GM10847 (cell line): ENCODE results near the gene KDM4C.

ENCODE experiments used
- POLR2A ChIP-seq: IDR thresholded peaks from 2 replicates; pipeline ENCODE4 v1.6.1; 2011; ENCODE audit not compliant: insufficient read length; ENCODE audit errors: extremely low read depth

KDM4C gene

GRCh38 chr9:6757456-6758247 is at the start of gene KDM4C:
Gene KDM4C (plus strand): TSS chr9:6757973. CDS start chr9:6792989, 35,016 bp downstream.
- peak; percentile 88 for TF ChIP-seq POLR2A

- no peak for TF ChIP-seq POLR2A
These were observed 49.0 kb upstream of the KDM4C start for GRCh38 chr9:6708732-6709131.

- no peak for TF ChIP-seq POLR2A
These were observed 46.4 kb upstream of the KDM4C start for GRCh38 chr9:6711403-6711802.

GRCh38 chr9:6712041-6712440 is 45.7 kb upstream of the KDM4C start:
- TF ChIP-seq POLR2A: no peak

GRCh38 chr9:6714176-6714575 is 43.6 kb upstream of the KDM4C start:
- no peak for TF ChIP-seq POLR2A

GRCh38 chr9:6715755-6716643 is 41.8 kb upstream of the KDM4C start:
- peak; percentile 52 for TF ChIP-seq POLR2A

- TF ChIP-seq POLR2A: no peak
These were observed 41.0 kb upstream of the KDM4C start for GRCh38 chr9:6716766-6717165.

GRCh38 chr9:6723881-6724420 is 33.8 kb upstream of the KDM4C start:
- TF ChIP-seq POLR2A: no peak

GRCh38 chr9:6733257-6733656 is 24.5 kb upstream of the KDM4C start:
- no peak for TF ChIP-seq POLR2A

- no peak for TF ChIP-seq POLR2A
These were observed 23.9 kb upstream of the KDM4C start for GRCh38 chr9:6733831-6734230.

GRCh38 chr9:6735422-6735821 is 22.4 kb upstream of the KDM4C start:
- TF ChIP-seq POLR2A: no peak

GRCh38 chr9:6739218-6739617 is 18.6 kb upstream of the KDM4C start:
- no peak for TF ChIP-seq POLR2A

GRCh38 chr9:6757132-6757455 is 679 bp upstream of the KDM4C start:
- no peak for TF ChIP-seq POLR2A

- TF ChIP-seq POLR2A: no peak
These were observed 400 bp downstream of the KDM4C start for GRCh38 chr9:6758248-6758497.

- peak; percentile 21 for TF ChIP-seq POLR2A
These were observed 868 bp downstream of the KDM4C start for GRCh38 chr9:6758498-6759184.
